ENCODE results near the gene SELENOM. TPM values are rescaled to one million over a fixed set of nuclear protein-coding genes. Genes with fewer than 3 reads are reported as not detected.
"Not testable (repeated sequence)": the region's sequence is repeated elsewhere in the genome, so short reads cannot be mapped to it uniquely, and the experiment has no call there.

SELENOM gene
- total and polyA plus RNA-seq, 2 donors: 113 to 1,134 TPM

GRCh38 chr22:31079095-31079642, 28.2 kb downstream of the SELENOM start:
- Histone ChIP-seq H3K4me1 (ENCODE audit: insufficient read depth) (no peaks in the 10 kb centered on the region), H3K4me3 (ENCODE audit: low read depth, low read length) (no peak overlapping the region), H3K27ac (ENCODE audit: low read depth) (no peak overlapping the region), H3K36me3 (ENCODE audit: insufficient read depth) (no peaks in the 10 kb centered on the region)
- DNase-seq (ENCODE audit: extremely low spot score): no peak
- WGBS: 78% methylated on average over 12 of the region's 12 CpGs

- H3K4me3 ChIP-seq (ENCODE audit: low read depth, low read length); H3K36me3 ChIP-seq (ENCODE audit: insufficient read depth); H3K27ac ChIP-seq (ENCODE audit: low read depth); H3K4me1 ChIP-seq (ENCODE audit: insufficient read depth); DNase-seq (ENCODE audit: extremely low spot score): not testable (repeated sequence)
- WGBS: 76% methylated on average over 2 of the region's 2 CpGs
Measured at GRCh38 chr22:31078389-31078788, 29.0 kb downstream of the SELENOM start.

- Histone ChIP-seq H3K36me3 (ENCODE audit: insufficient read depth) (no peaks in the 10 kb centered on the region), H3K4me3 (ENCODE audit: low read depth, low read length) (no peak overlapping the region), H3K27ac (ENCODE audit: low read depth) (no peak overlapping the region), H3K4me1 (ENCODE audit: insufficient read depth) (no peaks in the 10 kb centered on the region)
- 92% methylated on average over 6 of the region's 6 CpGs for WGBS
- no peak for DNase-seq (ENCODE audit: extremely low spot score)
Measured at GRCh38 chr22:31077681-31078080, 29.7 kb downstream of the SELENOM start.

- no peak overlapping the region for H3K4me3 ChIP-seq (ENCODE audit: low read depth, low read length)
- peak; percentile 67 for DNase-seq (ENCODE audit: extremely low spot score)
- peak overlapping the region; percentile 80 for H3K27ac ChIP-seq (ENCODE audit: low read depth)
- no peaks in the 10 kb centered on the region for H3K4me1 ChIP-seq (ENCODE audit: insufficient read depth)
- no peaks in the 10 kb centered on the region for H3K36me3 ChIP-seq (ENCODE audit: insufficient read depth)
- 21% methylated on average over 15 of the region's 15 CpGs for WGBS
Measured at GRCh38 chr22:31075961-31076360, 31.4 kb downstream of the SELENOM start.

- not testable (repeated sequence) for H3K4me1 ChIP-seq (ENCODE audit: insufficient read depth); H3K4me3 ChIP-seq (ENCODE audit: low read depth, low read length); H3K27ac ChIP-seq (ENCODE audit: low read depth); H3K36me3 ChIP-seq (ENCODE audit: insufficient read depth); DNase-seq (ENCODE audit: extremely low spot score)
- WGBS: 94% methylated on average over 5 of the region's 5 CpGs
Measured at GRCh38 chr22:31073545-31074145, 33.7 kb downstream of the SELENOM start.

GRCh38 chr22:31073125-31073524, 34.2 kb downstream of the SELENOM start:
- not testable (repeated sequence) for H3K36me3 ChIP-seq (ENCODE audit: insufficient read depth); DNase-seq (ENCODE audit: extremely low spot score); H3K27ac ChIP-seq (ENCODE audit: low read depth); H3K4me1 ChIP-seq (ENCODE audit: insufficient read depth); H3K4me3 ChIP-seq (ENCODE audit: low read depth, low read length)
- 83% methylated on average over 9 of the region's 9 CpGs for WGBS

- not testable (repeated sequence) for H3K4me3 ChIP-seq (ENCODE audit: low read depth, low read length); H3K4me1 ChIP-seq (ENCODE audit: insufficient read depth); H3K27ac ChIP-seq (ENCODE audit: low read depth); H3K36me3 ChIP-seq (ENCODE audit: insufficient read depth); DNase-seq (ENCODE audit: extremely low spot score)
- 80% methylated on average over 6 of the region's 6 CpGs for WGBS
Measured at GRCh38 chr22:31069691-31070314, 37.6 kb downstream of the SELENOM start.

- H3K4me3 ChIP-seq (ENCODE audit: low read depth, low read length): no peak overlapping the region
- 82% methylated on average over 11 of the region's 11 CpGs for WGBS
- DNase-seq (ENCODE audit: extremely low spot score): no peak
- no peaks in the 10 kb centered on the region for H3K36me3 ChIP-seq (ENCODE audit: insufficient read depth)
- H3K4me1 ChIP-seq (ENCODE audit: insufficient read depth): no peaks in the 10 kb centered on the region
- H3K27ac ChIP-seq (ENCODE audit: low read depth): no peak overlapping the region
Measured at GRCh38 chr22:31068970-31069369, 38.4 kb downstream of the SELENOM start.

- Histone ChIP-seq H3K27ac (ENCODE audit: low read depth) (no peak overlapping the region), H3K36me3 (ENCODE audit: insufficient read depth) (no peaks in the 10 kb centered on the region)
- 94% methylated on average over 6 of the region's 6 CpGs for WGBS
Measured at GRCh38 chr22:31064369-31064768, 43.0 kb downstream of the SELENOM start.

GRCh38 chr22:31062566-31063230, 44.7 kb downstream of the SELENOM start:
- no peaks in the 10 kb centered on the region for H3K36me3 ChIP-seq (ENCODE audit: insufficient read depth)
- H3K4me3 ChIP-seq (ENCODE audit: low read depth, low read length): no peak overlapping the region
- 42% methylated on average over 2 of the region's 2 CpGs for WGBS
- H3K27ac ChIP-seq (ENCODE audit: low read depth): no peak overlapping the region
- DNase-seq (ENCODE audit: extremely low spot score): no peak
- no peaks in the 10 kb centered on the region for H3K4me1 ChIP-seq (ENCODE audit: insufficient read depth)

More at GRCh38 chr22:31064369-31064768, 43.0 kb downstream of the SELENOM start:
- Histone ChIP-seq H3K4me1 (ENCODE audit: insufficient read depth) (no peaks in the 10 kb centered on the region), H3K4me3 (ENCODE audit: low read depth, low read length) (no peak overlapping the region)
- no peak for DNase-seq (ENCODE audit: extremely low spot score)

GRCh38 chr22:31059663-31060062, 47.7 kb downstream of the SELENOM start:
- not testable (repeated sequence) for H3K36me3 ChIP-seq (ENCODE audit: insufficient read depth); H3K27ac ChIP-seq (ENCODE audit: low read depth); H3K4me1 ChIP-seq (ENCODE audit: insufficient read depth); DNase-seq (ENCODE audit: extremely low spot score); H3K4me3 ChIP-seq (ENCODE audit: low read depth, low read length)
- WGBS: 49% methylated on average over 6 of the region's 6 CpGs

- H3K4me3 ChIP-seq (ENCODE audit: low read depth, low read length): no peak overlapping the region
- H3K27ac ChIP-seq (ENCODE audit: low read depth): no peak overlapping the region
- H3K4me1 ChIP-seq (ENCODE audit: insufficient read depth): no peaks in the 10 kb centered on the region
- DNase-seq (ENCODE audit: extremely low spot score): no peak
- WGBS: 55% methylated on average over 5 of the region's 5 CpGs
- no peaks in the 10 kb centered on the region for H3K36me3 ChIP-seq (ENCODE audit: insufficient read depth)
Measured at GRCh38 chr22:31056986-31057599, 50.3 kb downstream of the SELENOM start.

- H3K4me1 ChIP-seq (ENCODE audit: insufficient read depth): no peaks in the 10 kb centered on the region
- peak overlapping the region; percentile 34 for H3K27ac ChIP-seq (ENCODE audit: low read depth)
- no peaks in the 10 kb centered on the region for H3K36me3 ChIP-seq (ENCODE audit: insufficient read depth)
- 25% methylated on average over 13 of the region's 13 CpGs for WGBS
- peak; percentile 96 for DNase-seq (ENCODE audit: extremely low spot score)
- H3K4me3 ChIP-seq (ENCODE audit: low read depth, low read length): no peak overlapping the region
Measured at GRCh38 chr22:31055635-31056159, 51.7 kb downstream of the SELENOM start.
